ENCODE measurements around the gene PRM1. TPM values are rescaled to one million over a fixed set of nuclear protein-coding genes. Genes with fewer than 3 reads are reported as not detected.

The PRM1 gene
- total RNA-seq, 2 donors from 2014 or later: not detected

- intact Hi-C loops (cut with DNase I): no loop called here
- no peak for DNase-seq
- ATAC-seq: no peak
These were observed 35.3 kb upstream of the PRM1 start for GRCh38 chr16:11316331-11317015.

GRCh38 chr16:11315510-11315909 is 34.4 kb upstream of the PRM1 start:
- ATAC-seq (no peak), DNase-seq (no peak)
- intact Hi-C loops (cut with DNase I): no loop called here

DNA sequence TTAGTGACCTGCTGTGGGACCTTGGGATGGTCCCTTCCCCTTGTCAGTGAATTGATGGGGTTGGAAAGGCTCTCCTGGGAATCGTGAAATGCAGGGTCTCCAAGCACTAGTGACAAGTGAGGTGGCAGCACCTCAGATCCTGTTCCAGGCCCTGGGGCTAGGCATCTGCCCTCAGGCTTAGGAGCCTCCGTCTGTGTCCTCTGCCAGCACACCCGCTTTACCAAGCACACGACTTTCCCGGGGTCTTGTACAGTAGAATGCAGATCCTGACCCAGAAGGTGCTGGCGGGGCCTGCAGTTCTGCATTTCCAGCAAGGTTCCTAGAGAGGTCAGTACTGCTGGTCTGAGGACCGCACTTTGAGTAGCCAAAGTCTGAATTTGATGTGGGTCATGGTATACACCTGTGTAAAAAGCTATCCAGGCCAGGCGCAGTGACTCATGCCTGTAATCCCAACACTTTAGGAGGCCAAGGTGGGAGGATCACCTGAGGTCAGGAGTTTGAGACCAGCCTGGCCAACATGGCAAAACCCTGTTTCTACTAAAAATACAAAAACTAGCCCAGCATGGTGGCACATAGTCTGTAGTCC is 33.3 kb upstream of the PRM1 start:
- no peak for ATAC-seq
- DNase-seq: no peak
- intact Hi-C loops (cut with DNase I): no loop called here

GRCh38 chr16:11313493-11314308 is 32.6 kb upstream of the PRM1 start:
- no peak for ATAC-seq
- intact Hi-C loops (cut with DNase I): no loop called here
- DNase-seq: no peak

DNA sequence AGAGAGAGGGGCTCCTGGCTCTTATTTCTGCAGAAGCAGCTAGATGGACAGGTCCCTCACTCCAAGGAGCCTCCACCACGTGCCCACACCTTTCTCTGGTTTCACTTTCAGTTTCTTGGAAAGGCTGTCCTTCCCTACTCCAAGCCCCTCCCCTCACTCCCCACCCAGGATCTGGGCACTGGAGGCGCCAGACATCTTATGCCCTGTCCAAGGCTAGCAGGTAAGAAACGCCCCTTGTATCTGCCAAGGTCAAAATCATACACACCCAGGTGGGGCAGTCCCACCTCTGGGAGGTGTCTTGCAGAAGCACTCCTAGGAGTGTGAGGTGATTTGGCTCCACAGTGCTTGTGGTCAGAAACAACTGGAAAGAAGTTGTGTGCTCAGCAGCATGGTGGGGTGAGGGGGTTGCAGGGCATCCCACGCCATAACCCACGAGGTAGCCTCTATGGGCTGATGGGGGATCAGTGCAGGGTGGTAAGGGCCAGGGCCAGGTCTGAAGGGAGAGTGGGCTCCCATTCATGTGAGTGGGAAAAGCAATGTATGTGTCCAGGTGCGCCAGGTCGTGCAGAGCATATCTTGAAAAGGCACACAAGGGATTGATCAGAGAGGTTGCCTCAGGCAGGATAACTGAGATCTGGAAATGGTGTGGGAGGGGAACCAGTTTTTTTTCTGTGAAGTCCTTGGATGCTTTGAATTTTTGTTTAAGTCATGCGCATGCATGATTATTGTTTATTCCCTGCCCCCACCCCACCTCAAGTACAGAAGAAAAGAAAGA is 31.8 kb upstream of the PRM1 start:
- ATAC-seq (peak in 1 of 2 donors; percentile 67), DNase-seq (no peak)
- intact Hi-C loops (cut with DNase I): no loop called here

- DNase-seq (no peak), ATAC-seq (no peak)
- intact Hi-C loops (cut with DNase I): no loop called here
These were observed 29.9 kb upstream of the PRM1 start for GRCh38 chr16:11310997-11311561.

DNA sequence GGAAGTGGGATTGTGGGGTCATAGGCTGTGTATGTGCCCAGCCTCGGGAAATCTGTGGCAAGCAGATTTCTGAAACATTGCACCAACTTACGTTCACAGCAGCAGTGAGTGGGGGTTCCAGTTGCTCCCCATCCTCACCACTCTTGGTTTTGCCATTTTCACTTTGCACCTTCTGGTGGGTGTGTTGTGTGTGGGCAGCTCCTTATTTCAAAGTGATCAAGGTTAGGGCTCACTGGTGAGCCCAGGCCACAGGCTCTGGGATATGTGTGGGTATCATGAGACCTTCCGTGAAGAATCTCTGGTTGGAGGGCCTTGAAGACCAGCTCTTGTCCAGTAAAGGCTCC is 29.5 kb upstream of the PRM1 start:
- DNase-seq (no peak), ATAC-seq (no peak)
- intact Hi-C loops (cut with DNase I): no loop called here

- no peak for ATAC-seq
- DNase-seq: no peak
- intact Hi-C loops (cut with DNase I): no loop called here
These were observed 28.9 kb upstream of the PRM1 start for GRCh38 chr16:11309895-11310633.

DNA sequence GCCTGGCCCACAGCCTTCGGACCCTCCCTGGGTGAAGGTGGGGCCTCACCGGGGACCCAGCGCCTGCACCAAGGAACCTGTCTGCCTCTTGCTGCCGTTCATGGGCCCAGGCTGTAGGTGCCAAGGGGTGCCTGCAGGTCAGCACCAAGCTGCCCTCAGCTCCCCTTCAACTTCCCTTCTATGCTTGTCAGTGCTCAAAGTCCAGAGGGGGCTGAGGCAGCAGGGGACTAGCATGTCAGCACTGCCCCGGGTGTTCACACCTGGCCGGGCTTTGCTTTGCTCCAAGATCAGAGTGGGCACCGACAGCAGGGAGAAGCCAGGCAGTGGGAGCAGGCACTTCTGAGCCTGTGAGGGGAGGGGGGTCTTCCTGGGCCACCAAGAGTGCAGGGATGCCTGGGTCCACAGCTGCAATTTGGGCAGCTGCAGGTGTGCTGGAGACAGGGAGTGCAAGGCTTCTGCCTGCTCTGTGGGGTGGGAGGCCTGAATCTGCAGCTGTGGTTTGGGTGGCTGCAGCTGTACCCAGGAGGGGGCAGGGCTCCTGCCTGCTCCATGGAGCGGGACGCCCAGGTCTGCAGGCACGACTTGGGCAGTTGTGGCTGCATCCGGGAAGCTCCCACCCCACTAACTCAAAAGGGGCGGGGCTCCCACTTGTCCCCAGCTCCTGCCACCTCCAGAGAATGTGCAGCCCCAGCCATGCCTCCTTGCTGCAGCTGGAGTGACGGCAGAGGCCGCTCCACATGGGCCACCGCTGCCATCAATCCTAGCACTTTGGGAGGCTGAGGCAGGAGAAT is 27.6 kb upstream of the PRM1 start:
- ATAC-seq (no peak), DNase-seq (no peak)
- intact Hi-C loops (cut with DNase I): no loop called here

DNA sequence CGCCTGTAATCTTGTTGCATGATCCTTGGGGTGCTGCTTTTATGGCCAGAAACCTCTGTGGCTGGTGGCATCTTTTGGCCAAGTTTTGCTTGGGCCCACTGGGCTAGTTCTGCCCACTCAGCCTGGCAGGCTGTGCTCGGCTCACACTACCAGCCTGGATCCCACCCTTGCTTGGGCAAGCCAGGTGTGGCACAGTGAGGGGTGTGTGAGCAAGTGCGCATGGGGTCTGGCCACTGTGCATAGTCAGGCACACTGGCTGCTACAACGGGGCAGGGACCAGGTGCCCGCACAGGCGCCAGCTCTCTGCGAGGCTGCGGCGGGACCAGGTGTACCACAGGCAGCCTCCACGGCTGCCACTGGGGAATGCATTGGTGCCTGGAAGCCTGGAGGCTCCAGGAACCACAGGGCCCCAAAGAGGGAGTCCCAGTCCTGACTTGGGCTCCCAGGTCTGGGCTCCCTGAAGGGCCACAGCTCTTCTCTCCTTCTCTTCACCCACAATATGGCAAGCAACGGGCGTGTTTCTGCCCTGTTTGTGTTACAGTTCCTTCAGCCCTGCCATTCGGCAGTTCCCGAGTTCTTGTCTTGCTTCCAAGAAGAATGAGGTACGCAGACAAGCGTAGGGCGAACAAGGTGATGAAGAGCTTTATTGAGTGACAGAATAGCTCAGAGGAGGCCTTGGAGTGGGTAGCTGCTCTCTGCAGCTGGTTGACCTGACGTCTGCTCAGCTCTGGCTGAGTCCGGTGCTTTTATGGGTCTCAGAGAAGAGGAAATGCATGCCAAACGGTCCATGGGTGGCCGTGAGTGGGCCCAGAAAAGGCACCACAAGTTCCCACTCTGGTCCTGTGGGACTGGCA is 26.7 kb upstream of the PRM1 start:
- intact Hi-C loops (cut with DNase I): no loop called here
- ATAC-seq (no peak), DNase-seq (no peak)

- DNase-seq: no peak
- intact Hi-C loops (cut with DNase I): no loop called here
- no peak for ATAC-seq
These were observed 26.0 kb upstream of the PRM1 start for GRCh38 chr16:11306997-11307638.

DNA sequence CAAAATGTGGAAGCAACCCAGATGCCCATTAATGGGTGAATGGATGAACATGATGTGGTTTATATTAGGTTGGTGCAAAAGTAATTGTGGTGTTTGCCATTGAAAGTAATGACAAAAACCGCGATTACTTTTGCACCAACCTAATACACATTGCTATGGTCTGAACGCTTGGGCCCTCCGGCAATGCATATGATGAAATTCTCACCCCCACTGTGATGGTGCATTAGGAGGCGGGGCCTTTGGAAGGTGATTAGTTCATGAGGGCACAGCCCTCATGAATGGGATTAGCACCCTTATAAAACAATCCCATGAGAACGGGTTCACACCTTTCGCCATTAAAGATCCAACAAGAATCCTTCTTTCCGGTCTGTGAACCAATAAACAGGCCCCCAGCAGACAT is 25.3 kb upstream of the PRM1 start:
- intact Hi-C loops (cut with DNase I): no loop called here
- no peak for DNase-seq
- no peak for ATAC-seq

- intact Hi-C loops (cut with DNase I): no loop called here
- no peak for ATAC-seq
- DNase-seq: no peak
These were observed 22.4 kb upstream of the PRM1 start for GRCh38 chr16:11303405-11304138.

DNA sequence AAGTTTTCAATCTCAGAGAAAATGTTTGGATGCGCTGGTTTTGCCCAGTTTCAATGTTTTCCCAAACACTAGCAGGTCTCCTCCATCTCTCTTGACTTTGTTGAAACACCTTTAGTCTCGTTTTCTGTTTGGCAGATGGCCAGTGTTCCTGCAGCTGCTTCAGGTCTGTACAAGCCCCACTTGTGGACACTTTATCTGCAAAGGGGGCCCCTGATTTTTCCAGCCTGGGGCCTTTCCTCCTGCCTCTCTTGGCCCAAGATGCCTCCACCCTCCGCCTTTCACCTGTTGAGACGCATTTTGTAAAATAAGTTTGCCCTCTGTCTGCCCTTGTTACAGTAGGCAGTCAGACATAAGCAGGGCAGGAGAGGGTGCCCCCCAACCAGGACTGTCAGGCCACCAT is 21.8 kb upstream of the PRM1 start:
- DNase-seq (no peak), ATAC-seq (no peak)
- intact Hi-C loops (cut with DNase I): no loop called here

DNA sequence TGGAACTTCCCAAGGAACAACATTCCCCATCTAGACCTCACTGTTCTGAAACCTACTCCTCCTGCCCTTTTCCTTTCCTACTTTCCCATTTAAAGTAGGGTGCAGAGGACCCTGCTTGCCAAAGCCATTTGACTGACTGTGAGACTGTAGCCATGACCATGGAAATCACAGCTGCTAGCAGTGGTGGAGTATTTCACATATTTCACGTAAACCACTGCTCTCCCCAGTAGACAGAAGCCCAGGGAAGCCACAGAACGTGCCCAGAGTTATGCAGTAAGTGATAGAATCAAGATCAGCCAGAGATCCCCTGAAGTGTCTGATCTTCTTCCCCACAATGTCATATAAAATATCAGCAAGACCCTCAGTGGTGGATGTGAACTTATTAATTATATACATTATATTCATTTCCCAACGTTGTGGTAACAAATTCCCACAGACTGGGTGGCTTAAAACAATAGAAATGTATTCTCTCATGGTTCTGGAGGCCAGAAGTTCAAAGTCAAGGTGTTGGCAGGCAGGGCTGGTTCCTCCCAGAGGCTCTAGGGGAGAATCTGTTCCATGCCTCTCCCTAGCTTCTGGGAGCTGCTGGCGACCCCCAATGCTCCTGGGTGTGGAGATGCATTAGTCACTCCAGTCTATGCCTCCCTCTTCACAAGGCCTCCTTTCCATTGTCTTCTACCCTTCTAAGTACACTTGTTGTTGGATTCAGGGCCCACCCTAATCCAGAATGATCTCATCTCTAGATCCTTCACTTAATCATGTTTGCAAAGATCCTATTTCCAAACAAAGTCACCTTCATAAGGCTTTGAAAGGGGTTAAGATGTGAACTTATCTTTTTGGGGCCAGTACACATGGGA is 20.7 kb upstream of the PRM1 start:
- no peak for DNase-seq
- ATAC-seq: no peak

More for the DNA sequence above, 20.7 kb upstream of the PRM1 start:
- intact Hi-C loops (cut with DNase I): no loop called here

Measured in left cardiac atrium (tissue), 4 donors.